Caco-2 (cell line): ENCODE results near the gene CPM. TPM values are rescaled to one million over a fixed set of nuclear protein-coding genes. Genes with fewer than 3 reads are reported as not detected.

ENCODE experiments used
- BruUV-seq: library from RNA; stranded (reverse); fragments of 400-500 nt; replicated peaks from 2 replicates; lab custom pipeline; 2021; lab: Mats Ljungman, UMichigan
- CTCF ChIA-PET: fragments of 300-600 bp; sonication (Branson Sonifier 250); formaldehyde crosslinking; loops from one replicate; lab custom pipeline; 2022; ENCODE audit warnings: antibody characterized with exemption; lab: Charles Lee
- POLR2A ChIA-PET: fragments of 300-600 bp; sonication (Branson Sonifier 250); formaldehyde crosslinking; loops from one replicate; lab custom pipeline; 2022; ENCODE audit warnings: antibody characterized with exemption; lab: Charles Lee
- DNase-seq, 2 experiments: peaks; one replicate each; pipeline versions ENCODE4 v3.0.0 to v3.0.0-alpha.2; 2020 to 2022
- H3K27me3 ChIP-seq: replicated peaks from 2 replicates; pipeline ENCODE4 v1.6.0; 2011; ENCODE audit warnings: low read length; ENCODE audit not compliant: control insufficient read depth, insufficient read depth
- H3K36me3 ChIP-seq: 2 replicates; pipeline ENCODE4 v1.5.1; 2011; ENCODE audit warnings: low read length; ENCODE audit not compliant: control insufficient read depth, insufficient read depth
- H3K4me1 ChIP-seq: fragments of 250-450 bp; sonication (Bioruptor Pico); 2 replicates; pipeline ENCODE4 v1.5.1; 2020; ENCODE audit warnings: mild to moderate bottlenecking
- H3K4me3 ChIP-seq: 2 replicates; pipeline ENCODE4 v1.5.1; 2011; ENCODE audit warnings: low read depth, mild to moderate bottlenecking, control low read depth, low read length
- H3K9me3 ChIP-seq: fragments of 250-450 bp; sonication (Bioruptor Pico); 2 replicates; pipeline ENCODE4 v1.5.1; 2020; ENCODE audit warnings: mild to moderate bottlenecking, moderate library complexity
- H3K27ac Mint-ChIP-seq: one replicate; pipeline ENCODE4 v1.8.0; 2022; ENCODE audit warnings: mixed read lengths; ENCODE audit not compliant: unreplicated experiment
- H3K27me3 Mint-ChIP-seq: one replicate; pipeline ENCODE4 v1.8.0; 2022; ENCODE audit warnings: mixed read lengths; ENCODE audit not compliant: insufficient read depth, unreplicated experiment
- H3K36me3 Mint-ChIP-seq: one replicate; pipeline ENCODE4 v1.8.0; 2022; ENCODE audit warnings: mild to moderate bottlenecking, mixed read lengths; ENCODE audit not compliant: insufficient read depth, unreplicated experiment
- H3K4me1 Mint-ChIP-seq: one replicate; pipeline ENCODE4 v1.8.0; 2022; ENCODE audit warnings: low read depth, mixed read lengths; ENCODE audit not compliant: unreplicated experiment
- H3K4me3 Mint-ChIP-seq: one replicate; pipeline ENCODE4 v1.8.0; 2022; ENCODE audit warnings: mild to moderate bottlenecking, moderate library complexity, mixed read lengths; ENCODE audit not compliant: unreplicated experiment
- H3K9me3 Mint-ChIP-seq: one replicate; pipeline ENCODE4 v1.8.0; 2022; ENCODE audit warnings: mixed read lengths; ENCODE audit not compliant: unreplicated experiment
- CTCF ChIP-seq, 2 experiments: fragments of 200-600 bp in 1 of 2; IDR thresholded peaks; 1 replicate in 1 of 2; 2 replicates in 1 of 2; pipeline versions ENCODE4 v1.5.1 to v1.8.0; 2011 to 2022; ENCODE audit warnings: antibody characterized with exemption in 1 of 2, control low read depth in 1 of 2, inconsistent platforms in 1 of 2, low read depth in 1 of 2, low read length in 1 of 2, mild to moderate bottlenecking in 1 of 2, moderate library complexity in 1 of 2; ENCODE audit not compliant: insufficient read depth in 1 of 2, severe bottlenecking in 1 of 2, unreplicated experiment in 1 of 2
- intact Hi-C: fragments of 100-400 bp; cut with micrococcal nuclease; formaldehyde crosslinking; loops from one replicate; pipeline ENCODE4 v1.10.0; 2022; ENCODE audit not compliant: unreplicated experiment
- total RNA-seq: library from RNA; stranded (reverse); gene quantifications from 2 replicates; pipeline ENCODE4 v1.2.3, GENCODE V29; 2022

CPM gene
- total RNA-seq, 1 experiment from 2014 or later, result 8.2 TPM

DNA sequence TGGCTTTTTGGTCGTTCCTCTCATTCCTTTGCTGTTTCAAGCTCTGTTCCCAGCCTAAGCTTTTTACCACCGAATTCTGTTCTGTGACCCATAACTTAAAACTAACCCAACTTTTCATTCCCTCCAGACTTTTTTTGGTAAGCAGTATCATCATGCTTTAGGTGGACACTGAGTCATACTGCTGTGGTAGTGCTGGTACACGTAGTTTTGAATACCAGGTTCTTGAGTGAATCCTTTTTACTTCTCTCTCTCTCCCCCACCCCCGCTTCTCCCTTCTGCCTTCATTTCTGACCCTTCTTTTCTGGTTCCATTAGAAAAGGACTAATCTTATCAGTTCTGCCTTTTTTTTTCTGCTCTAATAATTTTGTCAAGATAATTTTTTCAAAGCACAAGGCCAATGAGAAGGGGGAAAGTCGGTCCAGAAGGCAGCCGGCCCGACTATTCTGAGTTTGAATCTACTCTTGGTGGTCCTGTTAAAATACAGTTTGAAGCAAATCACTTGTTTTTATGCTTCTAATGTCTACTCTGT is 127.3 kb downstream of the CPM start:
- H3K36me3 ChIP-seq, result no peaks in the 10 kb centered on the region
- no peak overlapping the region for H3K4me3 ChIP-seq
- Mint-ChIP-seq H3K36me3 (peaks cover 31% of the 10 kb centered on the region), H3K27ac (peak overlapping the region; percentile 25), H3K9me3 (no peaks in the 10 kb centered on the region), H3K27me3 (no peaks in the 10 kb centered on the region), H3K4me1 (peaks cover 22% of the 10 kb centered on the region), H3K4me3 (no peak overlapping the region)
- intact Hi-C loops, result no loop called here
- no peaks in the 10 kb centered on the region for H3K27me3 ChIP-seq
- ChIA-PET CTCF (no interaction called here), POLR2A (no interaction called here)
- TF ChIP-seq CTCF (IDR thresholded peaks at IDR 0.05; ENCODE audit: insufficient read depth in 1 of 2, low read depth in 1 of 2, low read length in 1 of 2, severe bottlenecking in 1 of 2, unreplicated experiment in 1 of 2), result no peak
- peaks cover 17% of the 10 kb centered on the region for H3K4me1 ChIP-seq
- BruUV-seq, result no TSS peak
- H3K9me3 ChIP-seq, result no peaks in the 10 kb centered on the region
- DNase-seq, result no peak

GRCh38 chr12:68804657-68805591 is 128.0 kb downstream of the CPM start:
- Histone ChIP-seq H3K27me3 (no peaks in the 10 kb centered on the region), H3K4me3 (no peak overlapping the region), H3K36me3 (no peaks in the 10 kb centered on the region), H3K9me3 (no peaks in the 10 kb centered on the region), H3K4me1 (peaks cover 25% of the 10 kb centered on the region)
- BruUV-seq, result no TSS peak
- ChIA-PET POLR2A (no interaction called here), CTCF (no interaction called here)
- peaks cover 22% of the 10 kb centered on the region for H3K4me1 Mint-ChIP-seq
- TF ChIP-seq CTCF (IDR thresholded peaks at IDR 0.05; ENCODE audit: insufficient read depth in 1 of 2, low read depth in 1 of 2, low read length in 1 of 2, severe bottlenecking in 1 of 2, unreplicated experiment in 1 of 2), result no peak
- peaks cover 30% of the 10 kb centered on the region for H3K36me3 Mint-ChIP-seq
- intact Hi-C loops, result loop anchor here (1.0 kb wide), 1 partner anchor 16 kb away; no protein-coding TSS in a partner anchor
- H3K27ac Mint-ChIP-seq, result peak overlapping the region; percentile 25
- H3K4me3 Mint-ChIP-seq, result no peak overlapping the region
- DNase-seq, result peak; percentile 22 to 46
- no peaks in the 10 kb centered on the region for H3K27me3 Mint-ChIP-seq
- H3K9me3 Mint-ChIP-seq, result no peaks in the 10 kb centered on the region

- no peak overlapping the region for H3K4me3 Mint-ChIP-seq
- CTCF ChIA-PET, result no interaction called here
- intact Hi-C loops, result loop anchor here (1.0 kb wide), 1 partner anchor 15 kb away; no protein-coding TSS in a partner anchor
Observed at GRCh38 chr12:68803948-68804656, 128.9 kb downstream of the CPM start.

More at GRCh38 chr12:68803948-68804656, 128.9 kb downstream of the CPM start:
- peaks cover 23% of the 10 kb centered on the region for H3K4me1 Mint-ChIP-seq
- Histone ChIP-seq H3K36me3 (no peaks in the 10 kb centered on the region), H3K9me3 (no peaks in the 10 kb centered on the region), H3K27me3 (no peaks in the 10 kb centered on the region), H3K4me3 (no peak overlapping the region), H3K4me1 (peaks cover 29% of the 10 kb centered on the region)
- no TSS peak for BruUV-seq
- POLR2A ChIA-PET, result no interaction called here
- no peaks in the 10 kb centered on the region for H3K27me3 Mint-ChIP-seq
- peak in 1 of 2 experiments; percentile 24 for DNase-seq
- H3K27ac Mint-ChIP-seq, result peak overlapping the region; percentile 25
- no peak for TF ChIP-seq CTCF (IDR thresholded peaks at IDR 0.05; ENCODE audit: insufficient read depth in 1 of 2, low read depth in 1 of 2, low read length in 1 of 2, severe bottlenecking in 1 of 2, unreplicated experiment in 1 of 2)
- no peaks in the 10 kb centered on the region for H3K9me3 Mint-ChIP-seq
- H3K36me3 Mint-ChIP-seq, result peaks cover 24% of the 10 kb centered on the region
